Measurements from ENCODE around the gene TDO2. TPM values are rescaled to one million over a fixed set of nuclear protein-coding genes. Genes with fewer than 3 reads are reported as not detected.

Gene TDO2
- total and polyA plus RNA-seq, 8 donors: 0.35 to 1.4 (median 0.48) TPM; not detected in 4

DNA sequence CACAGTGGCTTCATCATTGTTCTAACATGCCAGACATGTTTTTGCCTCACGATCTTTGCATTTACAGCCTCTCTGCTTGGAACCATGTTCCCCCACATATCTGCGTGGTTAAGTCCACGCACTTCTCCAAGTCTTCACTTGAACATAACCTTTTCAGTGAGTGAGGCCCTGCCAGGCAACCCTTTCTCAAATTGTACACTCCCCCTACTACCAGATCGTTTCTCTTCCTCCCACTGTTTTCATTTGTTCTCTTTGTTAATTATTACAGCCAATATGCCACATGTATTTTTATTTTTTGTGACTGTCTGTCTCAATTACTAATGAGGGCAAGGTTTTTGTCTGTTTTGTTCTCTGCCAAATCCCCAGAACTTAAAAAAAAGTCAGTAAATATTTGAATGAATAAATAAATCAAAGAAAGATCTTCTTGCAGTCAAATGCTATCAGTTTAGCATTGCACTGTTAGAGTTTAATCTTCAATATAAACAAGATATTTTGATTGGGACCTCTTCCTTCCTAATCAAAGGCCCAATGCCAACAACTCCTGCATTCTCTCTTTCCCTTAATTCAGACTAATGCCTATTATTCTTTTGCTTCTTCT is 32.0 kb downstream of the TDO2 start:
- Histone ChIP-seq H3K4me1 (no peaks in the 10 kb centered on the region), H3K27ac (no peak overlapping the region), H3K9me3 (no peaks in the 10 kb centered on the region), H3K36me3 (peaks cover 0 to 5% (median 0%) of the 10 kb centered on the region in 3 donors), H3K4me3 (no peak overlapping the region), H3K27me3 (no peaks in the 10 kb centered on the region)
- no peak for FAIRE-seq
- ATAC-seq: no peak
- 73 to 77% methylated on average over 4 of the region's 4 CpGs for WGBS, 2 donors
- intact Hi-C loops (cut with DNase I): no loop called here
- no peak for DNase-seq
- TF ChIP-seq CTCF (IDR thresholded peaks at IDR 0.05): no peak

- no peak for FAIRE-seq
- ATAC-seq: no peak
- H3K9me3 ChIP-seq: no peaks in the 10 kb centered on the region
- no peak overlapping the region for H3K27ac ChIP-seq
- DNase-seq: no peak
- no peaks in the 10 kb centered on the region for H3K27me3 ChIP-seq
- H3K4me3 ChIP-seq: no peak overlapping the region
- intact Hi-C loops (cut with DNase I): loop anchor here in 1 of 3 donors (10.0 kb wide), 1 partner anchor 116 kb away; no protein-coding TSS in a partner anchor
- 80 to 91% methylated on average over 6 of the region's 6 CpGs for WGBS, 2 donors
- no peak for TF ChIP-seq CTCF (IDR thresholded peaks at IDR 0.05)
- H3K36me3 ChIP-seq: peaks cover 0 to 5% (median 0%) of the 10 kb centered on the region in 3 donors
- H3K4me1 ChIP-seq: peaks cover 0 to 5% (median 4%) of the 10 kb centered on the region in 3 donors
Observed at GRCh38 chr4:155941085-155941790, 37.7 kb downstream of the TDO2 start.

DNA sequence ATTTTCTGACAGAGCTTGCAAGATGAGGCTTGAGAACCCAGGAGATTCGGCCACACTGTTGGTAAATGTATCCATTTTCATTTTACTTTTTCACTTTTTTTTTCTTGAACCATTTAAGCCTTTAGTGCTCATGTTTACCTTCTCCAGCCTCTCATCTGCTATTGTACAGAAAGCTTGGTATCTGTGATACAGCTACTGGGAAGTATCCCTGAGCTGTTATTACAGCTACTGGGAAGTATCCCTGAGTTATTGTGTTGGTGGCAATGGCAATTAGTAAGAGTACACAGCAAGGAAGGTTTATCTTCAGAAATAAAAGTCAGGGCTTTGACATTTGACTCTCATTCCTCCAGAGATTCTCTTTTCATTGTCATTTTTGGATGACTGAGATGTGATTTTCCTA is 38.3 kb downstream of the TDO2 start:
- 90 to 94% methylated on average over 1 of the region's 1 CpG for whole genome bisulfite sequencing, 2 donors
- no peak overlapping the region for H3K4me3 ChIP-seq
- DNase-seq (no peak), FAIRE-seq (no peak), ATAC-seq (no peak)
- peaks cover 0 to 5% (median 0%) of the 10 kb centered on the region in 3 donors for H3K36me3 ChIP-seq
- H3K27ac ChIP-seq: no peak overlapping the region
- peaks cover 0 to 5% (median 4%) of the 10 kb centered on the region in 3 donors for H3K4me1 ChIP-seq
- no peaks in the 10 kb centered on the region for H3K27me3 ChIP-seq
- H3K9me3 ChIP-seq: no peaks in the 10 kb centered on the region
- intact Hi-C loops (cut with DNase I): loop anchor here in 1 of 3 donors (10.0 kb wide), 1 partner anchor 117 kb away; no protein-coding TSS in a partner anchor
- TF ChIP-seq CTCF (IDR thresholded peaks at IDR 0.05): no peak

DNA sequence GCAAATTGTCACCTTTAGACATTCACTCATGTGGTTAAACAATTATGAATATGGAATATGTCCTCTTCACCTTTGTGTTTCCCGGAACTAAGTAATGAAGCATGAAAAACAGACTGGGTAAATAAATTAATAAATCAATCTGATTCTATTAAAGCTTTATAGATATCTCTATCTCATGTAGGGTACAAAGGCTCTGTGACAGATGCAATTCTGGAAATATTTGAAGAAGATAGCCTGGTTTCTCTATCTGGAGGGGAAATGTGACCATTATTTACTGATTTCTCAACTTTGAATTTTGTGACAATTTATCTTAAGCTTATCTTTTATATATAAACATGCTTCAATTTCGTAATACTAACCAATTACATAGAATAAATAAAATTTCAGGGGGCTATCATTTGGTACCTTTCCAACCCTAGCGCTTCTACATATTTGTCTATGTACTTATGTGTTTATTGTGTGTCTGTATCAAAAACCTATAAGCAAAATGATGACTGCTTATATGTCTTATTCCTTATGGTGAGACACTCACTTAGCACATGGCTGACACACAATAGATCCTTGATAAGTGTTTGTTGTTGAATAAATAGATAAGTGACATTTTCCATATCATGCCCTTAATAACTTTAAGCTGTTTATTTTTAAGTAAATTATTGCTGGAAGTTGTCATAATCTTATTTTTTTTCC is 40.3 kb downstream of the TDO2 start:
- Histone ChIP-seq H3K4me3 (no peak overlapping the region), H3K27ac (no peak overlapping the region), H3K36me3 (no peaks in the 10 kb centered on the region), H3K4me1 (peaks cover 0 to 5% (median 4%) of the 10 kb centered on the region in 3 donors), H3K9me3 (no peaks in the 10 kb centered on the region), H3K27me3 (no peaks in the 10 kb centered on the region)
- intact Hi-C loops (cut with DNase I): loop anchor here in 1 of 3 donors (10.0 kb wide), 1 partner anchor 119 kb away; no protein-coding TSS in a partner anchor
- WGBS, 2 donors: 21 to 30% methylated on average over 3 of the region's 3 CpGs
- FAIRE-seq (no peak), DNase-seq (no peak), ATAC-seq (no peak)
- TF ChIP-seq CTCF (IDR thresholded peaks at IDR 0.05): no peak
